Testis (tissue), 2 donors: ENCODE measurements around the gene P2RY12.

ENCODE experiments used
- CTCF ChIP-seq, 3 experiments: fragments of 450-650 bp in 2 of 3; fragments of 200-600 bp in 1 of 3; sonication (generic) in 1 of 3; IDR thresholded peaks; one replicate each; pipeline ENCODE4 v1.5.1; 2016 to 2019; ENCODE audit warnings: antibody characterized with exemption in 3 of 3, mild to moderate bottlenecking in 2 of 3, moderate library complexity in 1 of 3
- POLR2A ChIP-seq: fragments of 450-650 bp; IDR thresholded peaks from one replicate; pipeline ENCODE4 v1.6.1; 2017; ENCODE audit warnings: antibody characterized with exemption, mild to moderate bottlenecking, moderate library complexity

GRCh38 chr3:151428386-151428785 lies 43.8 kb upstream of the P2RY12 start:
- TF ChIP-seq POLR2A (no peak), CTCF (IDR thresholded peaks at IDR 0.05) (no peak)
